Measurements from ENCODE around the gene CERCAM.

DNA sequence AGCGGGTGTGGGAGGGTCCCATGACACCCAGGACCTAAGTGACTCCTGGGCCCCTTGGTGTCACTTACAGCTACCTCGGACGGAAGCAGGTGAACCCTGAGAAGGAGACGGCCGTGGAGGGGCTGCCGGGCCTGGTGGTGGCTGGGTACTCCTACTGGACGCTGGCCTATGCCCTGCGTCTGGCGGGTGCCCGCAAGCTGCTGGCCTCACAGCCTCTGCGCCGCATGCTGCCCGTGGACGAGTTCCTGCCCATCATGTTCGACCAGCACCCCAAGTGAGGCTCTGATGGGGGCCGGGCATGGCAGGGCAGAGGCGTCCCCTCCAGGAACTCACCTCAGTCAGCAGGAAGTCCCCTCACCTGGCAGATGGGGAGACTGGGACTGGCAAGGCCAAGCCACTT lies 13.7 kb downstream of the CERCAM start:
- no peak for TF ChIP-seq POLR2A (IDR thresholded peaks at IDR 0.05)
- TF ChIP-seq, protein P1, sequence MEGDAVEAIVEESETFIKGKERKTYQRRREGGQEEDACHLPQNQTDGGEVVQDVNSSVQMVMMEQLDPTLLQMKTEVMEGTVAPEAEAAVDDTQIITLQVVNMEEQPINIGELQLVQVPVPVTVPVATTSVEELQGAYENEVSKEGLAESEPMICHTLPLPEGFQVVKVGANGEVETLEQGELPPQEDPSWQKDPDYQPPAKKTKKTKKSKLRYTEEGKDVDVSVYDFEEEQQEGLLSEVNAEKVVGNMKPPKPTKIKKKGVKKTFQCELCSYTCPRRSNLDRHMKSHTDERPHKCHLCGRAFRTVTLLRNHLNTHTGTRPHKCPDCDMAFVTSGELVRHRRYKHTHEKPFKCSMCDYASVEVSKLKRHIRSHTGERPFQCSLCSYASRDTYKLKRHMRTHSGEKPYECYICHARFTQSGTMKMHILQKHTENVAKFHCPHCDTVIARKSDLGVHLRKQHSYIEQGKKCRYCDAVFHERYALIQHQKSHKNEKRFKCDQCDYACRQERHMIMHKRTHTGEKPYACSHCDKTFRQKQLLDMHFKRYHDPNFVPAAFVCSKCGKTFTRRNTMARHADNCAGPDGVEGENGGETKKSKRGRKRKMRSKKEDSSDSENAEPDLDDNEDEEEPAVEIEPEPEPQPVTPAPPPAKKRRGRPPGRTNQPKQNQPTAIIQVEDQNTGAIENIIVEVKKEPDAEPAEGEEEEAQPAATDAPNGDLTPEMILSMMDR (IDR thresholded peaks at IDR 0.05) = no peak

Measured in sigmoid colon (tissue), 3 donors.